ENCODE results near the gene ADRA2A.

ADRA2A gene

DNA sequence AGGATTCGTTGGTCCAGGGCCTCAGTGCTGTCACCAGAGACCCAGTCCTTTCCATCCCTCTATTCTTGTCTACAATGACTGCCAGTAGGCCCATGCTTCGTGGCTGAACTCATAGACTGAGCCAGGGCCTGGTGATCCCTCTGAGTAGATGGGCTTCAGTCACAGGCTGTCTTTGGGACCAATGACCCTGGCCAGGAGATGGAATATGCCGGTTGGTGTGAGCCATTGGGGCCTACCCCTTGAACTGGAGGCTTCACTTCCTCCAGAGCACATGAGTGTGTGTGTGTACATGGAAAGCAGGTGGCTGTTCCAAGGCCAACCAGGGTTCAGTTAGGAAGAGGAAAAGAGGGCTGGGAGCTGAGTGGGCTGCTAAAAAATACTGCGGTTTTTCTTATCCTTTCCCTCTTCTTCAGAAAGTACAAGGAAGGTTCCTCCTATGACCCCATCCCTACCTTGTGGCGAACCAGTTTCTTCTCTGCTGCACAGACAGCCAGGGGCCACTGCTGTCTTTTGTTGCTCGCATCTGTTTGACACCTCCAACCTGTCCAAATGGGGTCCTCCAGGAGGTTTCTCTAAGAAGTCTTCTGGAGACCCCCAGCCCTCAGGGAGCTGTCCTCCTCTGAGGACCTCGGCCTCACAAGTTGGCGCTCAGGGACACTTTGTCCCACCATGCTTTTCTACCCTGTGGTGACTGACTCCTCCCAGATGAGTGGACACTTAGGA is 36.6 kb downstream of the ADRA2A start:
- DNase-seq, result no peak

DNA sequence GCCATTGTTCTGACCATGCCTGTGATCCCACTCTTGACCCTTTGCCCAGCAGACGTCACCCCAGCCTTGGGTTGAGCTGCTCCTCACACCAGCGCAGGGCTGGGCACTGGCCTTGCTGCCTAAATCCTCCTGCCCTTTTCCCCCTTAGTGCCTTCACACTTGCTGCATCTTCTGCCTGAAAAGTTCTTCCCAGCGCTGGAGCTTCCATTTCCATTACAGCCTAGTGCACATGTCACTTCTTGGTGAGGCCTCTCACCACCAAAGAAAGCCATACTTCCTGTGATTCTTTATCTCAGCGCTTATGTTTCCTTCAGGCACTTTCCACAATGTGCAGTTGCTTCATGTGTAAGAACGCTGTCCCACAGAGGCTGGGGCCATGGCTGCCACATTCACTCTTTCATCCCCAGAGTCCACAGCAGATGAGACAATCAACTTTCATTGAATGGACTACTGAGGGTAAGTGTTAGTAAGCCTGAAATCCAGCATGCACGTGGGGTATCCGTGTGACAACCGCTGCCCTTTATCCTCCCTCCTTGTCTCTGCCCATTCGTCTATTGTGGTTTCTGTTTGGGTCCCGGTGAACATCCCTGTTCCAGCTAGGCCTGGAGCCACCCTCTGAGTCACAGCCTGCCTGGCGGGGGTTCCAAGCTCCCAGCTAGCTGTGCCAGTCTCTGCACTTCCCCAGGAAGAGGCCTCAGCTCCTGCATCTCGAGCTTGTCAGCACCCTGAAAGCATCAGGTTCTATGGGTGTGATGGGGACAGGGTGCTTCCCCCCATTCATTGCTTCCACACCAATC is 37.3 kb downstream of the ADRA2A start:
- no peak for DNase-seq

DNA sequence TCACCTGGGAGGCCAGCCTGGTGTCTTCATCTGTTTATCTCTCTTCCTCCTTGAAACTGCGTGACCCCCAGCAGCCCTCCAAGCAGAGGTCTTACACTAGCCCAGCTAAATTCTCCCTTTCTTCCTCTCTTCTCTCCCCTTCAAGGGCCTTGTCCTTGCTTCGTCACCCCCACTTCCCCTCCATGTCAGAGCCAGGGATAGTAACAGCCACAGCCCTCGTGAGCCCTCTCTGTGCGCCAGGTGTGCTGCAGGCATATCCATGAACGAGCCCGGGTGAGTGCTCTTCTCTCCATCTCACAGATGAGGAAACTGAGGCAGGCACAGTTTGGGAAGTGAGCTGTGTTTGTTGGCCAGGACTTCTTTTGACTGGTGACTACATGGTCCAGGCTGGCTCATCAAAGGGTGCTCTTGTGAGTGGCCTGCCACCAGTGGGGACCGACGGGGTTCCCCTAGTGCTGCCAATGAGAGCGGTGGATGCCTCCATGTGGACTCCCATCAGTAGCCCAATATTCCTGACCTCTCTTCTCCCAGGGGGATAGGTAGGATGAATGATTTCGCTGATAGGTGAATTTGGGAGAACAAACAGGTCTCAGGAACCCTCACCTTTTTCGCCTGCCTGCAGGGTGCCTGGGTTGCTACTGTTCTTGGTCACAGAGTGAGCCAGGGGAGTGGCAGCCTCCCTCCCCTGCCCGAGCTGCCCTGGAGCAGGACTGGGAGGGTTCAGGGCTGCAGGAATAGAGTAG is 38.1 kb downstream of the ADRA2A start:
- no peak for DNase-seq

DNA sequence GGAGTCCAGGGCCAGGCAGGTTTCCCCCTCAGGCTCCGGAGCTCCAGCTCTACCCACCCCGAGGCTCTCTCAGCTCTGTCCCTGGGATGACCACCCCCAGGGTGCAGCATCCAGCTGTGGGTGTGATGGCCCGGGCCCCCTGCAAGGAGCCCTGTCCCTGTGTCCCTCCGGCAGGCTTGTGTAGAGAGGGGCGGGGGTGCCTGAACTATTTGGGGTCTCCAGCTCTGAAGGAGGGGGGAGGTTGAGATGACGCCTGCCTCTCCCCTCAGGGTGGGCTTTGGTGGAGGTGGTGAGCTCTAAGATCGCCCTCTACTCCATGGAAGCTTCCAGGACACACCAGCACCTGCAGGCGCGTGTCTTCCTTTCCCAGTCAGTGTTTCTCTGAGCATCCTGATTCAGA is 39.4 kb downstream of the ADRA2A start:
- no peak for DNase-seq

DNA sequence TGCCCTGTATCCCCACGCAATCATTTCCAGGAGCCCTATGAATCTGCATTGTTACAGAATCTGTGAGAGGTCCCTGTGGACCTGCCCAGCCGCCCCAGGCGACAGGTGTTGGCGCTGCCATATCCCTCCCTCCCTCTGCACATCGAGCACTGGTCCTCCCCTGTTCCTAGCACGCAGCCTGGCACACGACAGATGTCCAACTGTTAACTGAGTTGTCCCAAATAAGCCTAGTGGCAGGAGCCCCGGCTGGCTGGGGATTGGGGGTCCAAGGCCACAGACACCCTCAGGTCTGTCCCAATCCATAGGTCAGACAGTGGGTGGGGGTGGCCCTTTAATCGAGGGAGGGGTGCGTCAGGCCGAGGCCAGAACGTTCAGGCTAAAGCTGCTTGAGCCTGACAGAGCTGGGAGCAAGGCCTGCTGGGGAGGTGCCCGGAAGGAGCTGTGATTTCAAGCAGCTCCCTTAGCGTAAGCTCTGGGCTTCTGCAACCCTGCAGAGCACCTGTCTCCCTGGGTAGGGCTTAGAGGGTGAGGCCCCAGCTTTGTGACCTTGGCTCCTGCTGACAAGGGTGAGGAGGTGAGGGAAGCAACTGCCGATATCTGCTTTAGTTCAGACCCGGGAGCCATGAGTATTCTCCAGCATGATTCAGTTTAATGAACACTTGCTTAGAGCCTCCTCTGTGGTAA is 40.1 kb downstream of the ADRA2A start:
- DNase-seq, result no peak

DNA sequence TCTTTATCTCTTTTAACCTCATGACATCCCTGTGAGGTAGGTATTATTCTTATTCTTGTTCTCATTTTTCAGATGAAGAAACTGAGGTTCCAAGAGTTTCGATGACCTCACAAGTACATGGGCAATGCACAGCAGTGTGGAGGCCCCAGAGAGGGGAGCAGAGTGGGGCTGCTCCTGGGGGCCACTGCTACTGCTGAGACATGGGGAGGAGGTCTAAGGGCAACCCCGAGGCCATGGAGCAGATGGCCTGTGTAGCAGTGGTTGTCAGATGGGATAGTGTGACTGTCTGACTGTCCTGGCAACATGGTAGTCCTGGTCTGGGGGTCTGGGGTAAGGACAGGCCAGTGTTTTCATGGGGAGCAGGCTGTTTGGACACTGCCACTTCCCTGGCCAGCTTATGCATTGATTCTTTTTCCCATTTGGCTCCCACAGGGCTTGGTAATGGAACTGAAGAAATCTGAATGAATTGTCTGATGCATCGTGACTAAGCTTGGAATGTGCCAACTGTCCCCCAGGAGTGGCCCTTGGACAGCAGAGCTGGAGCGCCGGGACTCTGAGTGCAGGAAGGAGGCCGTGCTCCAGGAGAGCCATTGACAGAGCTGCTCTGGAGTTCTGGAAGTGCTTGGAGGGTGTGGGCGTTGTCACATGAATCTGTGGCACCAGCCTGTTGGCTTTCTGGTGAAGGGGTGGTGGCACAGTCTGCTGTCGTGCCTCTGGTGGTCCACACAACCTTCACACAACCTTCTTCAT is 40.9 kb downstream of the ADRA2A start:
- DNase-seq, result no peak

DNA sequence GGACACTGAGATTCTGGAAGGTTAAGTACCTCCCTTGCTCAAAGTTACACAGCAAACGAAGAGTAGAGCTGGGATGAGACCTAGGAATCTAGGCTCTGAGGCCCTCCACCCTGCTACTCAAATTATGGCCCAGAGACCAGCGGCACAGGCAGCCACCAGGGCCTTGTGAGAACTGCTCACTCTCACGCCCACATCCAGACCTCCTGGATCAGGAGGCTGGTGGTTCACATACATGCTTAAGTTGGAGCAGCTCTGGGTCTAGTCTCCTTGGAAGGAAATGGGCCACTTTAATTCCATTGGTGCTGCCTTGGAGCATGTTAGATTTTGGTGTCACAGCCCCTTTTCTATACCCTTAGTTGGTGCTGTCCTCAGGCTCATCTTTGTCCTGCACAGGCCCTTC is 41.9 kb downstream of the ADRA2A start:
- DNase-seq, result no peak

DNA sequence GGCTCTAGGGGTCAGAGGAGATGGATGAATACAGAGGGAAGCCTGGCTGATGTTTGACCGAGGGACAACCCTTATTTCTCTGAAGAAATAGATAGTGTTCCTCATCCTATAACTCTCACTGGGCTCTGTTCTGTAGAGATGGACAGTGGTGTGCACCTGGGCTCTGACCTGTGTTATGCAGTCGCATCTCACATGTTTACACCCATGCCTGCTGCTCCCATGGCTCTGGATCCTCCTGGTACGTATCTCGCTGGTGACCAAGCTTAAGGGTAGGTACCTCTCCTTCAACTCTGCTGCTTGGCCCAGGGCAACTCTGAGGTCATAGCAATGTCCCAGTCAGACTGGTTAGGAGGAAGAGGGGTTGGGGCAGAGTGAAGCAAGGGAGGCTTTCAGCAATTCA is 42.8 kb downstream of the ADRA2A start:
- no peak for DNase-seq

DNA sequence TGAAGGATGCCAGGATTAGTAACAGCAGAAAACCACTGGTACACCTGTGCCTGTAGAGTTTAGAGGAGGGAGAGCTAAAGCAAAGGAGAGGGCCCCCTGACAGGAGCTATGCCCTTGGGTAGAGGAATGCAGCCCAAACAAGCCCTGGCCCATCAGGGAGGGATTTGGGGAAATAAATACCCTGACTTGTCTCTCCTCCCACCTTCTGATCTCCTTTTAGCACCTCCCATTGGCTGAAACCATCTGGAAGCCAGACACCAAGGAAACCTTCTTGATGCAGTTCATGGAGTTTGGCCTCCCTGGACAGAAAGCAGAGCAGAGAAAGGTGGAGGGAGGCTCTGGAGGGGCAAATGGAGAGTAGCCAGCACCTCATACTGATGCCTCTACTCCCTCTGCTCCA is 45.3 kb downstream of the ADRA2A start:
- DNase-seq, result no peak

DNA sequence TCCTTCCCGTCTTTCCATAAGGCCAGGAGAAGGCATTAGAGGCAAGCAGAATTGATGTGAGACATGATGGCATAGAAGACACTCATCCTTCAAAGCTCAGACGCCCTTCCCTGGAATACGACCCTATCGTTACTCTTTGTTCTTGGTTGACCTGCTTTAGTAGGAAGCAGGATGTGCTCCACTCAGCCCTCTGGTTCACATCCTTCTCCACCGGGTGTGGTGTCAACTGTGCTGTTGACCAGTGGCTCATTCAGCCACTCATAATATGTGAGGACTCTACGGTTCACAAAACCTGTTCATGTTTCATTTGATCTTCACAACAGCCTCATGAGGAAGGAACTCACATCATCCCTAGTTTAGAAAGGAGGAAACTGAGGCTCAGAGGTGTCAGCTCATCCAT is 47.1 kb downstream of the ADRA2A start:
- DNase-seq, result no peak

DNA sequence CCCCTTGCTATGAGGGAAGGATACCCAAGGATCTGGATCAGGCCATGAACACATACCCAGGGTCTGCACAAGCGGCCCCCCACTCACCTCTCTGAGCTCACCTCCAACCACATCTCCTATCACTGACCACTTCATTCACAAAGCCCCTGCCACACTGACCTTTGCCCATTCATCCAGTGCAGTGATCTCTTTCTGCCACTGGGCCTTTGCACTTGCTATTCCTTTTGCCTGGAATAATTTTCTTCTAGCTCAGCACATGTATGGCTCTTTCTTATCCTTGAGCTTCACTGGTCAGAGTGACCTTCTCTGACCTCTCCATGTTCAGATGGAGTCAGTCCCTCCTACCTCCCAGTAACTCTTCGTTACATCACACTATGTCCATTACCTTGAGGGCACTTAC is 48.3 kb downstream of the ADRA2A start:
- no peak for DNase-seq

DNA sequence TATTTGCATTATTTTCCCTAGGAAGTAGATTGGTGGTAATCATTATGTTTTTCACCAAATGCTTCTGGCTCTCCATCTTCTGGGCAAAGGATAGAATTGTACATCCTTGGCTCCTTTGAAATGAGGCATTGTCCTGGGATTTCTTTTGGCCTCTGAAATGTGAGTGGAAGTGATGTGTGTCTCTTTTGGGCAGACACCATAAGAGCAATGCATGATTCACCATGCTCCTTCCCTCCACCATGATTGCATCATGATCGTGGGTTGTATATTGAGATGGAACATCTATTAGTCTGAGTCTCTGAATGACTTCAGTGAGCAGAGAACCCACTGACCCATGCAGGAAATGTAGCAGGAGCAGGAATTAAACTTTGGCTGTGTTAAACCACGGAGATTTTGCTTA is 49.2 kb downstream of the ADRA2A start:
- DNase-seq, result no peak

DNA sequence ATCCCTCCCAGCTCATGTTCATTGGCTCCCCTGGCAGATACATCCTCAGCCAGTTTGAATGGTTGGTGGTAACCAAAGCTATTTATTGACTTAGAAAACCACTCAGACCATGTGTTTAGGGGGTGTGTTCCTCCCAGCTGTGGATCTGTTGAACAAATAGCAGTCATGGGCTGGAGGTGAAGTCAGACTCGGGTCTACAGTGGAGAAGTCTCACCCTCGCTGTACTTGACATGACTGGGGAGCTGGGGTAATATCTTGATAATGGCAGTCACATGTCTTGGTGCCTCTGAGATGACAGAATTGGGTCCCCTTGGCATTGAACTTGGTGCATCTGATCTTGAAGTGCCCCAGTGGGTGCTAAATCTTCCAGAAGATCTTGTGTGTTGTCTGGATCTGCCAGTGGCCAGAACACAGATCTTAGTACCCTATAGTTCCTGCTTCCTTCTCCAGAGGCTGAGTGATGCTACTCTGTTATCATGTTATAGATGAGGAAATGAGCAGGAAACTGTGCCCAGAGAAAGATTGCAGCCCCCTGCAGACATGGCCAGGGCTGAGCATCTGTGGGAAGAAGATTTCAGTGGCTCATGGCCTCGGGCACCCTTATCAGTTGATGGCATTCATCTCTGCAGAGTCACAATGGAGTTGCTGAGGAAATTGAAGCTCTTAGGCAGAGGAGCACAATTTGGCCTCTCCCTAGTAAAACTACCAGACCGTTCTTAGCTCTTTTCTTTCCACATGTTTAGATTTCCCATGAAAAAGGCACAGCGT is 50.4 kb downstream of the ADRA2A start:
- DNase-seq, result no peak

DNA sequence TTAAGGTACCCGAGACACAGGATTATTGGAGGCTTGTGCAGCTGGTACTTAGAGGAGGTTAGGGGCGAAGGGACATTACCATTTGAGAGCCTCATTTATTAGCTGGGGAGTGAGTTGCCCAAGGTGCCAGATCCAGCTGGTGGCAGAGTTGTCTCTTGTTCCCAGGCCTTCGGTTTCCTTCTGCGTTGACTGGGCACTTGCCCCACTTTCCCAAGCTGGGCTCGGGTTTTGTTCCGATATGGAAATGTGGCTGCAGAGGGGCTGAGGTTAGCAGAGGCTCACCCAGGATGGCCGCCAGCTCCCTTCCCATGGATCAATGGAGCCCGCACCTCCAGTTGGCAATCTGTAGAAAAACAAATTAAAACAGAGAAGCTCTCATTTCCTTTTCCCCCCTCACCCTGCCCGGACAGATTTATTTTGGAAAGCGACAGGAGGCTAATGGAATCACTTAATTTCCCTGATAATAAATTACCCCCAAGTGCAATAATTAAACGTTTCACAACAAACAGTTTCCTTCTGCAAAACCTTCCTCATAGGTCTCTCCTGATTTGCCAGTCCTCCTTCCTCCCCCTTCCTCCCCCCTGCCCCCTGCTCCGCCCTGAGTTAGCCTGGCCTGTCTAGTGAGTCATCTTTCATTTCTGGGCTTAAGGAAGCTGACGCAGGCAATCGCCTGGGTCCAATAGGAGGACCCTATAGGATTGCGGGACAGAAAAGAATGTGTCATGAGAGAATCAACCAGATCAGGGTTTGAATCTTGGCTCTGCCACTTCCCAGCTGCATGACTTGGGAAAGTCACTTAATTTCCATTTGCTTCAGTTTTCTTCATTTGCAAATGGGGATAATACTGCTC is 51.7 kb downstream of the ADRA2A start:
- no peak for DNase-seq

DNA sequence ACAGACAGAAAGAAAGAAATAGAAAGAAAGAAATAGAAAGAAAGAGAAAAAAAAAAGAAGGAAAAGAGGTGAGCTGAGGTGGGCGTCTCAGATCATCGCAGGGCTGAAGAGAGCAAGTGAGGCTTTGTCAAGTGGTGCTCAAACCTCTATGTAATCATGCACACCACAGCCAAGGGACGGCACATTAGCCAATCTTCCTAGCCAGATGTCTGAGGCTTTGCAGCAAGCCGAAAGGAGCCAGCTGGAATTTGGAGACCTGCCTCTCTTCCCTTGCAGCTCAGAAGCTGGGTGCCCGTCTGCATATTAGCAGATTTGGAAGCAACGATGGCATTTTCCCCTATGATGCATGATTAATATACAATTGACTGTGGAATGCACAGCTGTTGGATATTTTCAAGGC is 52.5 kb downstream of the ADRA2A start:
- DNase-seq, result no peak

DNA sequence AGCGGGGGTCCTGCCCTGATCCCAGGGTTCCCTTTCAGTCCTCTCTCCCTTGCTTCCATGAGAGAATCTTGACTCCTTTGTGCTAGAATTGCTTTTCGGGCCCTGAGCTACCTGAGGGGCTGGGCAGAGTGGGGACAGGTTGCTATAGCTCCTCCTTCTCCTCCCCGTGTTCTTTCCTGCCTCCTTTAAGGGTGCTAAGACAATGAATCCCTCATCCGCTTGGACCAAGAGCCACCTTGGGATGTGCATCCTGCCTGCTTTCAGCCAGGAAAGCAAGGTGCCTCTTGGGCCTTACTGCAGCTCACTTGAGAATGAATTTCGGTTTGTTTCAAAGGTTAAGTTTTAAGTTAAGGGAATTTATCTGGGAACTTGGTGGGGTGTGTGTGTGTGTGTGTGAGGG is 53.6 kb downstream of the ADRA2A start:
- no peak for DNase-seq
